ENCODE results near the gene XPO6. TPM values are rescaled to one million over a fixed set of nuclear protein-coding genes. Genes with fewer than 3 reads are reported as not detected.

XPO6 gene
- total and polyA plus RNA-seq, 4 donors, result 27.5 to 50.0 (median 36.0) TPM

DNA sequence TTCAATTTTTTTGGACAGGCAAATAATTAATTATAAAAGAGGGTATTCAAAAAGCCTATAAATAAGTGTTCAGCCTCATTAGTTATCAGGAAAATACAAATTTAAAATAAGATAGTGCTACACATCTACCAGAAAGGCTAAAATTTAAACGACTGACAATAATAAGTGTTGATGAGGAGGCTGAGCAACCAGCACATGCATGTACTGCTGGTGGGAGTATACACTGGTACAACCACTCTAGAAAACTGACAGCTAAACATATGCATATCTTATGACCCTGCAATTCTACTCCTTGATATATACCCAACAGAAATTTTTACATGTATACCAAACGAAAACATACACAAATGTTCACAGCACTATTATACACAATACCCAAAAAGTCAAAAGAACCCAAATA, 27.1 kb downstream of the XPO6 start:
- TF ChIP-seq TAF1 (conservative IDR thresholded peaks at IDR 0.05), result no peak
- TF ChIP-seq YY1 (IDR thresholded peaks at IDR 0.05), result no peak
- no peak for TF ChIP-seq NR2F2 (IDR thresholded peaks at IDR 0.05)
- TF ChIP-seq JUND (IDR thresholded peaks at IDR 0.05), result no peak
- TF ChIP-seq, protein P1, sequence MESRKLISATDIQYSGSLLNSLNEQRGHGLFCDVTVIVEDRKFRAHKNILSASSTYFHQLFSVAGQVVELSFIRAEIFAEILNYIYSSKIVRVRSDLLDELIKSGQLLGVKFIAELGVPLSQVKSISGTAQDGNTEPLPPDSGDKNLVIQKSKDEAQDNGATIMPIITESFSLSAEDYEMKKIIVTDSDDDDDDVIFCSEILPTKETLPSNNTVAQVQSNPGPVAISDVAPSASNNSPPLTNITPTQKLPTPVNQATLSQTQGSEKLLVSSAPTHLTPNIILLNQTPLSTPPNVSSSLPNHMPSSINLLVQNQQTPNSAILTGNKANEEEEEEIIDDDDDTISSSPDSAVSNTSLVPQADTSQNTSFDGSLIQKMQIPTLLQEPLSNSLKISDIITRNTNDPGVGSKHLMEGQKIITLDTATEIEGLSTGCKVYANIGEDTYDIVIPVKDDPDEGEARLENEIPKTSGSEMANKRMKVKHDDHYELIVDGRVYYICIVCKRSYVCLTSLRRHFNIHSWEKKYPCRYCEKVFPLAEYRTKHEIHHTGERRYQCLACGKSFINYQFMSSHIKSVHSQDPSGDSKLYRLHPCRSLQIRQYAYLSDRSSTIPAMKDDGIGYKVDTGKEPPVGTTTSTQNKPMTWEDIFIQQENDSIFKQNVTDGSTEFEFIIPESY (IDR thresholded peaks at IDR 0.05), result no peak
- TF ChIP-seq, protein P2, sequence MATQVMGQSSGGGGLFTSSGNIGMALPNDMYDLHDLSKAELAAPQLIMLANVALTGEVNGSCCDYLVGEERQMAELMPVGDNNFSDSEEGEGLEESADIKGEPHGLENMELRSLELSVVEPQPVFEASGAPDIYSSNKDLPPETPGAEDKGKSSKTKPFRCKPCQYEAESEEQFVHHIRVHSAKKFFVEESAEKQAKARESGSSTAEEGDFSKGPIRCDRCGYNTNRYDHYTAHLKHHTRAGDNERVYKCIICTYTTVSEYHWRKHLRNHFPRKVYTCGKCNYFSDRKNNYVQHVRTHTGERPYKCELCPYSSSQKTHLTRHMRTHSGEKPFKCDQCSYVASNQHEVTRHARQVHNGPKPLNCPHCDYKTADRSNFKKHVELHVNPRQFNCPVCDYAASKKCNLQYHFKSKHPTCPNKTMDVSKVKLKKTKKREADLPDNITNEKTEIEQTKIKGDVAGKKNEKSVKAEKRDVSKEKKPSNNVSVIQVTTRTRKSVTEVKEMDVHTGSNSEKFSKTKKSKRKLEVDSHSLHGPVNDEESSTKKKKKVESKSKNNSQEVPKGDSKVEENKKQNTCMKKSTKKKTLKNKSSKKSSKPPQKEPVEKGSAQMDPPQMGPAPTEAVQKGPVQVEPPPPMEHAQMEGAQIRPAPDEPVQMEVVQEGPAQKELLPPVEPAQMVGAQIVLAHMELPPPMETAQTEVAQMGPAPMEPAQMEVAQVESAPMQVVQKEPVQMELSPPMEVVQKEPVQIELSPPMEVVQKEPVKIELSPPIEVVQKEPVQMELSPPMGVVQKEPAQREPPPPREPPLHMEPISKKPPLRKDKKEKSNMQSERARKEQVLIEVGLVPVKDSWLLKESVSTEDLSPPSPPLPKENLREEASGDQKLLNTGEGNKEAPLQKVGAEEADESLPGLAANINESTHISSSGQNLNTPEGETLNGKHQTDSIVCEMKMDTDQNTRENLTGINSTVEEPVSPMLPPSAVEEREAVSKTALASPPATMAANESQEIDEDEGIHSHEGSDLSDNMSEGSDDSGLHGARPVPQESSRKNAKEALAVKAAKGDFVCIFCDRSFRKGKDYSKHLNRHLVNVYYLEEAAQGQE (IDR thresholded peaks at IDR 0.05), result no peak
- TF ChIP-seq RAD21 (IDR thresholded peaks at IDR 0.05), result no peak
- no peak for TF ChIP-seq SP1 (IDR thresholded peaks at IDR 0.05)
- no peak for TF ChIP-seq HNF4A (conservative IDR thresholded peaks at IDR 0.05)
- TF ChIP-seq, protein P3, sequence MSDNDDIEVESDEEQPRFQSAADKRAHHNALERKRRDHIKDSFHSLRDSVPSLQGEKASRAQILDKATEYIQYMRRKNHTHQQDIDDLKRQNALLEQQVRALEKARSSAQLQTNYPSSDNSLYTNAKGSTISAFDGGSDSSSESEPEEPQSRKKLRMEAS (IDR thresholded peaks at IDR 0.05), result no peak
- TF ChIP-seq, protein P4, sequence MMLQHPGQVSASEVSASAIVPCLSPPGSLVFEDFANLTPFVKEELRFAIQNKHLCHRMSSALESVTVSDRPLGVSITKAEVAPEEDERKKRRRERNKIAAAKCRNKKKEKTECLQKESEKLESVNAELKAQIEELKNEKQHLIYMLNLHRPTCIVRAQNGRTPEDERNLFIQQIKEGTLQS (IDR thresholded peaks at IDR 0.05), result no peak
- no peak for TF ChIP-seq GABPA (IDR thresholded peaks at IDR 0.05 in 1 of 2, conservative IDR thresholded peaks at IDR 0.05 in 1 of 2)
- H3K36me3 ChIP-seq (ENCODE audit: control insufficient read depth in 4 of 4, insufficient read depth in 3 of 4, low read depth in 1 of 4, low read length in 3 of 4), result peaks cover 0 to 3% (median 0%) of the 10 kb centered on the region in 4 donors
- no peak overlapping the region for H3K27ac ChIP-seq (ENCODE audit: low read depth in 1 of 2, low read length in 2 of 2)
- no peaks in the 10 kb centered on the region for H3K27me3 ChIP-seq (ENCODE audit: control insufficient read depth in 4 of 4, insufficient read depth in 4 of 4, low read length in 3 of 4)
- DNase-seq (ENCODE audit: low spot score), result no peak
- H3K9ac ChIP-seq (ENCODE audit: low read depth in 1 of 2, low read length in 2 of 2), result no peak overlapping the region
- H3K4me1 ChIP-seq (ENCODE audit: control insufficient read depth in 4 of 4, insufficient read depth in 4 of 4, low read length in 3 of 4), result peaks cover 0 to 18% (median 10%) of the 10 kb centered on the region in 4 donors
- H3K9me3 ChIP-seq (ENCODE audit: control insufficient read depth in 4 of 4, low read length in 3 of 4), result no peaks in the 10 kb centered on the region
- WGBS, result 97% methylated on average over 2 of the region's 2 CpGs
- H3K4me3 ChIP-seq (ENCODE audit: low read depth in 1 of 3, low read length in 3 of 3), result no peak overlapping the region

DNA sequence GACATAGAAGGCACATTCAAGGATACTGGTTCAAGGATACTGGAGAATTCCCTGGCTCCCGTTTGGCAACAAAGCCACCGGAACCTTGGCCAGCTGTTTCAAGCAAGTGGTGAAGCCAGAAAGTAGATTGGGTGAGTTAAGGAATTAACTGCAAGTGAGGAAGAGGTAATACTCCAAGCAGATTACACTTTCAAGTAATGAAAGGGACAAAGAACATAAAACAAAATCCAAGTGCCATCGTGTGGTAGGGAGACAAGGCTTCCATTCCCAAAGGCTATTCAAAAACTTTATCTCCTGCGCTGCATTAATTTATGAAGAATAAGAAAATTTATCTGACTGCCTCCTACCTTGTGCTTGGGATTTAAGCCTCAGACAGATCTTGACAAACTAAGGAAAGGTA, 27.8 kb downstream of the XPO6 start:
- Histone ChIP-seq H3K4me3 (ENCODE audit: low read depth in 1 of 3, low read length in 3 of 3) (no peak overlapping the region), H3K27ac (ENCODE audit: low read depth in 1 of 2, low read length in 2 of 2) (no peak overlapping the region), H3K4me1 (ENCODE audit: control insufficient read depth in 4 of 4, insufficient read depth in 4 of 4, low read length in 3 of 4) (peaks cover 0 to 18% (median 10%) of the 10 kb centered on the region in 4 donors), H3K9me3 (ENCODE audit: control insufficient read depth in 4 of 4, low read length in 3 of 4) (no peaks in the 10 kb centered on the region), H3K27me3 (ENCODE audit: control insufficient read depth in 4 of 4, insufficient read depth in 4 of 4, low read length in 3 of 4) (no peaks in the 10 kb centered on the region), H3K36me3 (ENCODE audit: control insufficient read depth in 4 of 4, insufficient read depth in 3 of 4, low read depth in 1 of 4, low read length in 3 of 4) (peaks cover 0 to 3% (median 0%) of the 10 kb centered on the region in 4 donors), H3K9ac (ENCODE audit: low read depth in 1 of 2, low read length in 2 of 2) (no peak overlapping the region)
- DNase-seq (ENCODE audit: low spot score), result no peak
- 95% methylated on average over 4 of the region's 4 CpGs for WGBS
- TF ChIP-seq, protein P4 (IDR thresholded peaks at IDR 0.05), result no peak
- TF ChIP-seq, protein P5, sequence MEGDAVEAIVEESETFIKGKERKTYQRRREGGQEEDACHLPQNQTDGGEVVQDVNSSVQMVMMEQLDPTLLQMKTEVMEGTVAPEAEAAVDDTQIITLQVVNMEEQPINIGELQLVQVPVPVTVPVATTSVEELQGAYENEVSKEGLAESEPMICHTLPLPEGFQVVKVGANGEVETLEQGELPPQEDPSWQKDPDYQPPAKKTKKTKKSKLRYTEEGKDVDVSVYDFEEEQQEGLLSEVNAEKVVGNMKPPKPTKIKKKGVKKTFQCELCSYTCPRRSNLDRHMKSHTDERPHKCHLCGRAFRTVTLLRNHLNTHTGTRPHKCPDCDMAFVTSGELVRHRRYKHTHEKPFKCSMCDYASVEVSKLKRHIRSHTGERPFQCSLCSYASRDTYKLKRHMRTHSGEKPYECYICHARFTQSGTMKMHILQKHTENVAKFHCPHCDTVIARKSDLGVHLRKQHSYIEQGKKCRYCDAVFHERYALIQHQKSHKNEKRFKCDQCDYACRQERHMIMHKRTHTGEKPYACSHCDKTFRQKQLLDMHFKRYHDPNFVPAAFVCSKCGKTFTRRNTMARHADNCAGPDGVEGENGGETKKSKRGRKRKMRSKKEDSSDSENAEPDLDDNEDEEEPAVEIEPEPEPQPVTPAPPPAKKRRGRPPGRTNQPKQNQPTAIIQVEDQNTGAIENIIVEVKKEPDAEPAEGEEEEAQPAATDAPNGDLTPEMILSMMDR (IDR thresholded peaks at IDR 0.05; ENCODE audit: low read depth, low read length, missing input control), result no peak
- TF ChIP-seq NR2F2 (IDR thresholded peaks at IDR 0.05), result no peak
- no peak for TF ChIP-seq GABPA (IDR thresholded peaks at IDR 0.05 in 1 of 2, conservative IDR thresholded peaks at IDR 0.05 in 1 of 2)
- TF ChIP-seq RAD21 (IDR thresholded peaks at IDR 0.05), result no peak
- TF ChIP-seq FOXA2 (IDR thresholded peaks at IDR 0.05), result no peak
- TF ChIP-seq RXRA (IDR thresholded peaks at IDR 0.05), result no peak
- no peak for TF ChIP-seq FOXA1 (IDR thresholded peaks at IDR 0.05)
- no peak for TF ChIP-seq HNF4A (conservative IDR thresholded peaks at IDR 0.05)
- no peak for TF ChIP-seq HNF4G (IDR thresholded peaks at IDR 0.05)
- TF ChIP-seq YY1 (IDR thresholded peaks at IDR 0.05), result no peak
- TF ChIP-seq TAF1 (conservative IDR thresholded peaks at IDR 0.05), result no peak
- TF ChIP-seq, protein P3 (IDR thresholded peaks at IDR 0.05), result no peak
- TF ChIP-seq, protein P1 (IDR thresholded peaks at IDR 0.05), result no peak
- TF ChIP-seq, protein P2 (IDR thresholded peaks at IDR 0.05), result no peak
